ENCODE results near the gene ZBTB40.

DNA sequence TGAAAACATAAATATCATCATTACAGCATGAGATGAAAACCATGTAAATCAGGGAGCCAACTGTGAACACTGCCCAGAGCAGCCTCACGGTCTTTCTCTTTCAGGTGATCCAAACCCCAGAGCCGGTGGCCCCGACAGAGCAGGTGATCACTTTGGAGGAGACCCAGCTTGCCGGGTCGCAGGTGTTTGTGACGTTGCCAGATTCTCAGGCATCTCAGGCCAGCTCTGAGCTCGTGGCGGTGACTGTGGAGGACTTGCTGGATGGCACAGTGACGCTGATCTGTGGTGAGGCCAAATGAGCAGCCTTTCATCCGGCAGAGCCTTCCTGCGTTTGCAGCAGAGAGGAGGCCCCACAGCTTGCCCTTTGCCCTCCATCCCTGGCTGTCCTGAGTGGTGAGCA, 74.4 kb downstream of the ZBTB40 start:
- no peak for TF ChIP-seq CREB1 (CRISPR knock-in tag; IDR thresholded peaks at IDR 0.05)
- TF ChIP-seq NR2C2 (CRISPR knock-in tag; IDR thresholded peaks at IDR 0.05), result no peak
- TF ChIP-seq, protein P1, sequence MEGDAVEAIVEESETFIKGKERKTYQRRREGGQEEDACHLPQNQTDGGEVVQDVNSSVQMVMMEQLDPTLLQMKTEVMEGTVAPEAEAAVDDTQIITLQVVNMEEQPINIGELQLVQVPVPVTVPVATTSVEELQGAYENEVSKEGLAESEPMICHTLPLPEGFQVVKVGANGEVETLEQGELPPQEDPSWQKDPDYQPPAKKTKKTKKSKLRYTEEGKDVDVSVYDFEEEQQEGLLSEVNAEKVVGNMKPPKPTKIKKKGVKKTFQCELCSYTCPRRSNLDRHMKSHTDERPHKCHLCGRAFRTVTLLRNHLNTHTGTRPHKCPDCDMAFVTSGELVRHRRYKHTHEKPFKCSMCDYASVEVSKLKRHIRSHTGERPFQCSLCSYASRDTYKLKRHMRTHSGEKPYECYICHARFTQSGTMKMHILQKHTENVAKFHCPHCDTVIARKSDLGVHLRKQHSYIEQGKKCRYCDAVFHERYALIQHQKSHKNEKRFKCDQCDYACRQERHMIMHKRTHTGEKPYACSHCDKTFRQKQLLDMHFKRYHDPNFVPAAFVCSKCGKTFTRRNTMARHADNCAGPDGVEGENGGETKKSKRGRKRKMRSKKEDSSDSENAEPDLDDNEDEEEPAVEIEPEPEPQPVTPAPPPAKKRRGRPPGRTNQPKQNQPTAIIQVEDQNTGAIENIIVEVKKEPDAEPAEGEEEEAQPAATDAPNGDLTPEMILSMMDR (IDR thresholded peaks at IDR 0.05), result no peak
- TF ChIP-seq, protein P2, sequence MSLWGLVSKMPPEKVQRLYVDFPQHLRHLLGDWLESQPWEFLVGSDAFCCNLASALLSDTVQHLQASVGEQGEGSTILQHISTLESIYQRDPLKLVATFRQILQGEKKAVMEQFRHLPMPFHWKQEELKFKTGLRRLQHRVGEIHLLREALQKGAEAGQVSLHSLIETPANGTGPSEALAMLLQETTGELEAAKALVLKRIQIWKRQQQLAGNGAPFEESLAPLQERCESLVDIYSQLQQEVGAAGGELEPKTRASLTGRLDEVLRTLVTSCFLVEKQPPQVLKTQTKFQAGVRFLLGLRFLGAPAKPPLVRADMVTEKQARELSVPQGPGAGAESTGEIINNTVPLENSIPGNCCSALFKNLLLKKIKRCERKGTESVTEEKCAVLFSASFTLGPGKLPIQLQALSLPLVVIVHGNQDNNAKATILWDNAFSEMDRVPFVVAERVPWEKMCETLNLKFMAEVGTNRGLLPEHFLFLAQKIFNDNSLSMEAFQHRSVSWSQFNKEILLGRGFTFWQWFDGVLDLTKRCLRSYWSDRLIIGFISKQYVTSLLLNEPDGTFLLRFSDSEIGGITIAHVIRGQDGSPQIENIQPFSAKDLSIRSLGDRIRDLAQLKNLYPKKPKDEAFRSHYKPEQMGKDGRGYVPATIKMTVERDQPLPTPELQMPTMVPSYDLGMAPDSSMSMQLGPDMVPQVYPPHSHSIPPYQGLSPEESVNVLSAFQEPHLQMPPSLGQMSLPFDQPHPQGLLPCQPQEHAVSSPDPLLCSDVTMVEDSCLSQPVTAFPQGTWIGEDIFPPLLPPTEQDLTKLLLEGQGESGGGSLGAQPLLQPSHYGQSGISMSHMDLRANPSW (CRISPR knock-in tag; conservative IDR thresholded peaks at IDR 0.05; ENCODE audit: low read depth), result no peak
- no peak for TF ChIP-seq KAT7 (CRISPR knock-in tag; IDR thresholded peaks at IDR 0.05; ENCODE audit: borderline replicate concordance)
- no peak for TF ChIP-seq NR1H2 (CRISPR knock-in tag; IDR thresholded peaks at IDR 0.05)
- TF ChIP-seq, protein P3, sequence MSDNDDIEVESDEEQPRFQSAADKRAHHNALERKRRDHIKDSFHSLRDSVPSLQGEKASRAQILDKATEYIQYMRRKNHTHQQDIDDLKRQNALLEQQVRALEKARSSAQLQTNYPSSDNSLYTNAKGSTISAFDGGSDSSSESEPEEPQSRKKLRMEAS (CRISPR knock-in tag; IDR thresholded peaks at IDR 0.05), result no peak
